Smooth muscle cell (in vitro differentiated cells): ENCODE measurements around the gene SEMA3C. TPM values are rescaled to one million over a fixed set of nuclear protein-coding genes. Genes with fewer than 3 reads are reported as not detected.

Experiments used
- DNase-seq: peaks from one replicate; lab custom pipeline; 2025; ENCODE audit not compliant: unreplicated experiment; lab: John Stamatoyannopoulos, UW
- H2AFZ ChIP-seq: fragments of 200-600 bp; sonication (generic); 2 replicates; pipeline ENCODE4 v1.6.0; 2016; ENCODE audit warnings: antibody characterized with exemption, low read depth, mild to moderate bottlenecking
- H3F3A ChIP-seq: fragments of 200-600 bp; sonication (generic); 2 replicates; pipeline ENCODE4 v1.6.0; 2017; ENCODE audit warnings: antibody characterized with exemption, low read depth
- H3K27ac ChIP-seq: fragments of 200-600 bp; sonication (generic); 2 replicates; pipeline ENCODE4 v1.5.1; 2016; ENCODE audit warnings: low read depth, mild to moderate bottlenecking
- H3K27me3 ChIP-seq: fragments of 200-600 bp; sonication (generic); 2 replicates; pipeline ENCODE4 v1.6.1; 2016; ENCODE audit warnings: low read depth, mild to moderate bottlenecking
- H3K36me3 ChIP-seq: fragments of 200-600 bp; sonication (generic); 2 replicates; pipeline ENCODE4 v1.5.1; 2016; ENCODE audit warnings: low read depth
- H3K4me1 ChIP-seq: fragments of 200-600 bp; sonication (generic); 2 replicates; pipeline ENCODE4 v1.5.1; 2016; ENCODE audit warnings: low read depth
- H3K4me2 ChIP-seq: fragments of 200-600 bp; sonication (generic); 2 replicates; pipeline ENCODE4 v1.6.0; 2016; ENCODE audit warnings: mild to moderate bottlenecking
- H3K4me3 ChIP-seq: fragments of 200-600 bp; sonication (generic); 2 replicates; pipeline ENCODE4 v1.5.1; 2016; ENCODE audit warnings: mild to moderate bottlenecking
- H3K79me2 ChIP-seq: fragments of 200-600 bp; sonication (generic); 2 replicates; pipeline ENCODE4 v1.6.0; 2016; ENCODE audit warnings: low read depth, mild to moderate bottlenecking
- H3K9ac ChIP-seq: fragments of 200-600 bp; sonication (generic); 2 replicates; pipeline ENCODE4 v1.6.0; 2016; ENCODE audit warnings: low read depth
- H3K9me3 ChIP-seq: fragments of 200-600 bp; sonication (generic); replicated peaks from 2 replicates; pipeline ENCODE4 v1.5.1; 2016; ENCODE audit warnings: low read depth
- H4K20me1 ChIP-seq: fragments of 200-600 bp; sonication (generic); 2 replicates; pipeline ENCODE4 v1.6.0; 2016; ENCODE audit warnings: low read depth
- CTCF ChIP-seq: fragments of 200-600 bp; sonication (generic); IDR thresholded peaks from 2 replicates; pipeline ENCODE4 v1.5.1; 2017; ENCODE audit warnings: borderline replicate concordance, mild to moderate bottlenecking, antibody characterized with exemption; ENCODE audit not compliant: insufficient read depth, poor library complexity, severe bottlenecking
- WGBS: methylation state at CpG from one replicate; pipeline ENCODE4 v1.1.7; 2016; ENCODE audit warnings: low lambda C conversion rate; 5-methylcytosine and 5-hydroxymethylcytosine counted together
- polyA plus RNA-seq: library from polyadenylated mRNA; unstranded; fragments of >200 nt; fragmentation: Nextera tagmentation; extraction: Ambion mirVana; gene quantifications from 2 replicates; pipeline ENCODE4 v1.2.1, GENCODE V29; 2016
- total RNA-seq: library from RNA; depleted of rRNA; stranded (reverse); fragments of >200 nt; gene quantifications from 2 replicates; pipeline ENCODE4 v1.2.3, GENCODE V29; 2014

The SEMA3C gene
- total and polyA plus RNA-seq, 2 experiments from 2014 or later: 20.6 to 295 TPM

DNA sequence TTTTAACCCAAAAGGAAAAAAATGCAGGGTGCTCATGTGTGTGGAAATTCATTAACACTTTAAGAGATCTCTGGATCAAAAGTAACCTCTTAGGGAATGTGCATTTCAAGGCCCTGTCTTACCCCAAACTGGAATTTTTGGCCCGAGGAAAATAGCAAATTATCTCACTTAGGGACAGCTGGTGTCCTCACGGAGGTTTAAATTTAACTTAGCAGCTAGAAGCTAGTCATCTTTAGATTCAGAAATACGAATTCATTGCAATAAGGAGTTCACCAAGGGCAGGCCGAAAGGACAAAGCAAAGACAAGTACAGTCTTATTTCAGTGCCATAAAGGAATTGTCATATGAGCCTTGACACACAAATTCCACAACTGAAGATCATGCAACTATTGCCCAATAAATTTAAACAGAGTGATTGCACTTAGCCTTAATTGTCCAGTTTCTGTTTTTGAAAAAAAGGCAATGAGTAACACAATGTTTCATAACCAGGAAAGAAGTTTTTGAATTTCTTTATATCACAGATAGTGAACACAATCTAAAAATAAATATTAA, 22.4 kb upstream of the SEMA3C start:
- Histone ChIP-seq H3K4me2 (peak overlapping the region; percentile 78), H2AFZ (no peak overlapping the region), H4K20me1 (no peaks in the 10 kb centered on the region), H3F3A (peaks cover 11% of the 10 kb centered on the region), H3K4me3 (no peak overlapping the region), H3K9ac (peak overlapping the region; percentile 87), H3K9me3 (no peaks in the 10 kb centered on the region), H3K79me2 (no peaks in the 10 kb centered on the region), H3K27ac (peak overlapping the region; percentile 99), H3K36me3 (no peaks in the 10 kb centered on the region), H3K4me1 (peaks cover 12% of the 10 kb centered on the region), H3K27me3 (no peaks in the 10 kb centered on the region)
- no peak for DNase-seq
- no peak for TF ChIP-seq CTCF
- WGBS: 40% methylated on average over 4 of the region's 4 CpGs

GRCh38 chr7:80940539-80941207, 21.8 kb upstream of the SEMA3C start:
- Histone ChIP-seq H3K4me3 (no peak overlapping the region), H3K27me3 (no peaks in the 10 kb centered on the region), H3K9me3 (no peaks in the 10 kb centered on the region), H3K79me2 (no peaks in the 10 kb centered on the region), H3K36me3 (no peaks in the 10 kb centered on the region), H3K4me1 (peaks cover 12% of the 10 kb centered on the region), H3K27ac (peak overlapping the region; percentile 99), H4K20me1 (no peaks in the 10 kb centered on the region), H3K4me2 (peak overlapping the region; percentile 78), H2AFZ (no peak overlapping the region), H3K9ac (peak overlapping the region; percentile 87), H3F3A (peaks cover 11% of the 10 kb centered on the region)
- DNase-seq: no peak
- WGBS: 64% methylated on average over 3 of the region's 3 CpGs
- no peak for TF ChIP-seq CTCF

DNA sequence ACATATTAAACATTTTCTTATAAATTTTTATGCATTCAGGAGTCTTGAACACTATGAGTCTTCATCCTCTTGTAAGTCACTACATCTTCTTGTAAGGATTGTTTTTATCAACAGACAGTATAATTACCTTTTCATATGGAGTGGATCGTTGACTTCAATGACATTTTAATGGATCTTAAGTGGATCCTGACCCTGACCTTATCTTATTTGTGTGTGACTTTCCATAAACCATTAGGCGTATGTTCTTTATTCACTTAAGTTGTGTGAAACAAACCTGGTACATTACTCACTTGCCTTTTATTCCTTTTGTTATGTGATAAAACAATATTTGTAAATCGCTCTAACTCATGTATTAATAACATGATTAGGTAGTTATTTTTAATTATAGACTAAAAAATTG, 18.5 kb upstream of the SEMA3C start:
- H3K79me2 ChIP-seq: no peaks in the 10 kb centered on the region
- peaks cover 12% of the 10 kb centered on the region for H3K4me1 ChIP-seq
- DNase-seq: no peak
- H3F3A ChIP-seq: peaks cover 4% of the 10 kb centered on the region
- H3K27ac ChIP-seq: no peak overlapping the region
- TF ChIP-seq CTCF: no peak
- H3K9me3 ChIP-seq: no peaks in the 10 kb centered on the region
- H4K20me1 ChIP-seq: no peaks in the 10 kb centered on the region
- no peak overlapping the region for H3K9ac ChIP-seq
- H3K4me2 ChIP-seq: no peak overlapping the region
- no peaks in the 10 kb centered on the region for H3K36me3 ChIP-seq
- no peak overlapping the region for H3K4me3 ChIP-seq
- H3K27me3 ChIP-seq: no peaks in the 10 kb centered on the region
- H2AFZ ChIP-seq: no peak overlapping the region
- WGBS: 84% methylated on average over 3 of the region's 3 CpGs
